Measurements from ENCODE around the gene TAS1R1. TPM values are rescaled to one million over a fixed set of nuclear protein-coding genes. Genes with fewer than 3 reads are reported as not detected.

The TAS1R1 gene
- not detected for total RNA-seq

GRCh38 chr1:6554907-6555778 lies at the start of gene TAS1R1:
Gene TAS1R1, plus strand, starts transcription at chr1:6555307. Its CDS starts 67 bp downstream, at chr1:6555374.
- Histone ChIP-seq H3K9ac (ENCODE audit: low read depth in 2 of 2, low read length in 2 of 2) (peak within 1 kb of the TSS; percentile 90 to 98), H3K27me3 (no peaks in the 10 kb centered on the region), H3K4me1 (peaks cover 3% of the 10 kb centered on the region), H3K27ac (peak within 1 kb of the TSS; percentile 36), H3K9me3 (no peaks in the 10 kb centered on the region), H3K36me3 (no peaks in the 10 kb centered on the region), H3K4me3 (peak within 1 kb of the TSS; percentile 100)
- no peak for DNase-seq
- no peak for TF ChIP-seq CTCF (IDR thresholded peaks at IDR 0.05)
- intact Hi-C loops (cut with DNase I) = loop anchor here (10.0 kb wide), 1 partner anchor 80 kb away; no protein-coding TSS in a partner anchor

- no peak overlapping the region for H3K4me3 ChIP-seq
- intact Hi-C loops (cut with DNase I) = no loop called here
- H3K9me3 ChIP-seq = no peaks in the 10 kb centered on the region
- H3K9ac ChIP-seq (ENCODE audit: low read depth in 2 of 2, low read length in 2 of 2) = no peak overlapping the region
- no peaks in the 10 kb centered on the region for H3K36me3 ChIP-seq
- H3K4me1 ChIP-seq = no peaks in the 10 kb centered on the region
- TF ChIP-seq CTCF (IDR thresholded peaks at IDR 0.05) = no peak
- no peak overlapping the region for H3K27ac ChIP-seq
- DNase-seq = no peak
- H3K27me3 ChIP-seq = no peaks in the 10 kb centered on the region
Observed at GRCh38 chr1:6505367-6506209, 49.5 kb upstream of the TAS1R1 start.

- Histone ChIP-seq H3K4me1 (no peaks in the 10 kb centered on the region), H3K27me3 (no peaks in the 10 kb centered on the region), H3K36me3 (no peaks in the 10 kb centered on the region), H3K27ac (no peak overlapping the region), H3K9me3 (no peaks in the 10 kb centered on the region), H3K9ac (ENCODE audit: low read depth in 2 of 2, low read length in 2 of 2) (no peak overlapping the region), H3K4me3 (no peak overlapping the region)
- intact Hi-C loops (cut with DNase I) = no loop called here
- no peak for TF ChIP-seq CTCF (IDR thresholded peaks at IDR 0.05)
- DNase-seq = no peak
Observed at GRCh38 chr1:6506210-6507036, 48.7 kb upstream of the TAS1R1 start.

- no peak overlapping the region for H3K9ac ChIP-seq (ENCODE audit: low read depth in 2 of 2, low read length in 2 of 2)
- no peak overlapping the region for H3K27ac ChIP-seq
- H3K9me3 ChIP-seq = no peaks in the 10 kb centered on the region
- TF ChIP-seq CTCF (IDR thresholded peaks at IDR 0.05) = no peak
- no peak for DNase-seq
- H3K4me3 ChIP-seq = no peak overlapping the region
- intact Hi-C loops (cut with DNase I) = no loop called here
- no peaks in the 10 kb centered on the region for H3K4me1 ChIP-seq
- no peaks in the 10 kb centered on the region for H3K36me3 ChIP-seq
- no peaks in the 10 kb centered on the region for H3K27me3 ChIP-seq
Observed at GRCh38 chr1:6507037-6507428, 48.1 kb upstream of the TAS1R1 start.

- no peaks in the 10 kb centered on the region for H3K9me3 ChIP-seq
- no peak overlapping the region for H3K27ac ChIP-seq
- H3K36me3 ChIP-seq = no peaks in the 10 kb centered on the region
- H3K27me3 ChIP-seq = no peaks in the 10 kb centered on the region
- no peak for TF ChIP-seq CTCF (IDR thresholded peaks at IDR 0.05)
- no peak for DNase-seq
- no peak overlapping the region for H3K9ac ChIP-seq (ENCODE audit: low read depth in 2 of 2, low read length in 2 of 2)
- intact Hi-C loops (cut with DNase I) = no loop called here
- no peak overlapping the region for H3K4me3 ChIP-seq
- H3K4me1 ChIP-seq = no peaks in the 10 kb centered on the region
Observed at GRCh38 chr1:6507461-6507911, 47.6 kb upstream of the TAS1R1 start.

All from colonic mucosa (tissue), 4 donors.